ENCODE data around the gene CACNA1S.
A peak's percentile ranks its signal among the peaks of the same experiment; 100 is the strongest.

CACNA1S gene

DNA sequence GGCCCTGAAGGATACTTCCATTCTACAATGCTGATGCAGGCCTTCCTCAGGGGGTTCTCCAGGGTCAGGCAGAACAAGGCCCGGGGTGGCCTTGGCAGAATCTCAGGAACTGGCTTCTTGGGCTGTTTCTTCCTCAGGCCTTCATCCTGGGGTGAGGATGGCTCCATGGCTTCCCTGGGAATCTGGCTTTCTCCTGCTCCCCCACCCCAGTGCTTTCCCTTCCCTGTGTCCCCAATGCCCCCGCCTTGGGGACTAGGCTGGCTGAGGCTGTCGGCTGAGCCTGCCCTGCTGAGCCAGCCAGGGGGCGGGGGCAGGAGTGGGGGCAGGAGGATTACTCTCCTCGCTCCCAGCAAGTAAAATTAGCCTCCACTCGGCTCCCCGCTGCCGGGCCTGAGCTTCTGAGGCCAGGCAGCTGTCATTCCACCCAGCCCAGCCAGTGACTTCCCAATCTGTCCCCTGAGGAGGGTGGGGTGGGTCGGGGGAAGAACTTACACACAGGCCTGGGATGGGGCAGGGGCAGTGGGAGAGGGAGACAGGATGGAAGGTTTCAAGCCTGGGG, at the start of gene CACNA1S:
TSS of gene CACNA1S (minus strand) at position 254 of the 559 bp plus-strand sequence. CDS start at position 167, 87 bp downstream.
- no peak for DNase-seq

DNA sequence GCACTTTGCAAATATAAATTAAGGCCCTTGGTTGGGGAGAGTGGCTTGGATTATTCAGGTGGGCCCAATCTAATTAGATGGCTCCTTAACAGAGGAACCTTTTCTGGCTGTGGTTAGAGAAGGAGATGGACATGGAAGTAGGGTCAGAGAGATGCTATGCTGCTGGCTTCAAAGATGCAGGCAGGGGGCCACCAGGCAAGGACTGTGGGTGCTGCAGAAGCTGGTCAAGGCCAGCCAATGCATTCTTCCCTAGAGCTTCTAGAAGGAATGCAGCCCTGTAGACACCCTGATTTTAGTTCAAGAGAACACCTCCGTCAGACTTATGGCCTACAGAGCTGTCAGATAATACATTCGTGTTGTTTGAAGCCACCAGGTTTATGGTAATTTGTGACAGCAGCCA, 45.7 kb upstream of the CACNA1S start:
- DNase-seq = no peak

DNA sequence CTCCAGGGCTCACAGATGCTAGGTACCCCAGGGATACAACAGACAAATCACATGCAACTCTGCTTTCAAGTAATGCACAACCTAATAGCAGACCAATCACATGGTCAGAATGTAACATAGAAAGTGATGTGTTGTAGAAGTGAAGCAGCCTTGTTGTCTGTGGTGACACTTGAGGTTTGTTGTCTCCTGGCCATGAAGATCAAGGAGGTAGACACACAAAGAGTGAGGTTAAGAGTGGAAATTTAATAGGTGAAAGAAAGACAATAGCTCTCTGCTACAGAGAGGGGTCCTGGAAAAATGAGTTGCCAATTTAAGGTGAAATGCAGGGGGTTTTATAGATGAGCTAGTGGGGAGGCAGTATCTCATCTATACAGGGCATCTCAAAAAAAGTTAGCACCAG, 44.6 kb upstream of the CACNA1S start:
- DNase-seq = no peak

- DNase-seq = no peak
Measured at GRCh38 chr1:201156346-201156745, 44.1 kb upstream of the CACNA1S start.

DNA sequence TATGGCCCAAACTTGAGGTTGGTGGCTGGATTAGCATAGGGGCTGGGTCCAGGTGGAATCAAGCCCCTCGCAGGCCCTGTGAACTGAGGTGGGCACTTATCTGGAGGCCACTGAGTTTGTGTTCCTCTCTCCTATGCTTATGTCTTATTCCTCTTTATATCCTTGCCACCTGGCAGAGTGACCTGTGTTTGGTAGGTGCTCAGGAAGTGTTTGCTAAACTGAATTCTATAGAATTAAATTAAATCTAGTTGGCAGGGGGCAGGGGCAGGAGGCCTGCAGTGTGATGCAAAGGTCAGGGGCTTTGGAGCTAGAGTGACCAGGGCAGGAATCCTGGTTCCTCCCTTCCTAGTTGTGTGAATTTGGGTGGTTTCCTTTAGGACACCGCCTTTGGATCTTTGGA, 43.1 kb upstream of the CACNA1S start:
- DNase-seq = no peak

DNA sequence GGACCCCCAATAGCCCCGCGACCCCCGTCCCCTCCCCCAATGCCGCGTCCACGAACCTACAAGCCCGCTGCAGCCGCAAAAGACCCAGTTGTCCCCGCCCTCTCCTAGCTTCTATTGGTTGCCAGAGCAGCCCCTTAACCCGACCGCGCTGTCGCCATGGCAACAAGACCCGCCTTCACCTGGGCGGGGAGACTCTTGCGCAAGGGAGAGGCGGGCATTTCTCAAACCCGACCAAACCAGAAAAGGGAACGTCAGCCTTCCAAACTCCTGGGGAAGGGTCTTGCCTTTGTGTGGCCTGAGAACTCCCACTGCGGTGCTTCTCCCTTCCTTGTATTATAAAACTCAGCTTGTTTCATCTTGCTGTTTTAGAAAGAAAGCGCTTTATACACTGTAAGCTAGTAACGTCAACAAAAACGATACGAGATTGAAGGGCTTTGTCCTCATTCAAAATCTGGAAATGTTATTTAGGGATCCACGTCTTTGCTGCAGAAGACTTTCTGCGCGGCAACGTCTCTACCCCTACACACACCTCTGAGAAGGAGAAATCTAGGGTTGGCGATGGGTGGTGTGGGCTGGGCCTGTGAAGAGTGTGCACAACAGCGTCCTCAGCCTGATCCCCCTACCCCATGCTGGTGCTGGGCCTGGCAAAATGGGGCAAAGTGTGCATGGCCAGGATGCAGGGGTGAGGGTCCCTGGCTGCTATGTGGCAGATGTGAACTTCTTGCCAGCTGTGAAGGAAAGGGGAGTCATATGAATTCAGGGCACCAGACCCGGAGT, 42.4 kb upstream of the CACNA1S start, which contains the start of gene TMEM9:
TSS of gene TMEM9 (minus strand) at position 86 of the 777 bp plus-strand sequence. CDS start 551 bp downstream, outside the sequence.
- DNase-seq = peak; percentile 97

- no peak for DNase-seq
Measured at GRCh38 chr1:201153474-201154388, 41.5 kb upstream of the CACNA1S start.

DNA sequence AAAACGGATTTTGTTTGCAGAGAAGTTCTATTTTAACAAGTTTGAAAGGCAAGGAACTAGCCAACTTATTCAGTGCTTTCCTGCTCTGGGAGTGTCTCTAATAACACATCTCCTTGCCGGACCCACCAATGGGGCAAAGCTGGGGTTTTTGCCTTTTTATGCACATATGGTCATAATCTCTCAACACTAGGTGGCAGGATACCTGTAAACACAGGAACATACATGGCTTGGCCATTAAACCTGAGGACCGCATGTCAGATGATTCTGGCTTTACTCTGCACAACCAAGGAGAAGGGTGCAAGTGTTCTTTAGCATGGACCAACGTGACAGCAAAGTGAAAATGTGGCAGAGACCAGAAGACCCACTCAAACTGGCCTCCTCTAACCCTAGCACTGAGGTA, 37.2 kb upstream of the CACNA1S start:
- peak in 1 of 2 donors; percentile 27 for DNase-seq

DNA sequence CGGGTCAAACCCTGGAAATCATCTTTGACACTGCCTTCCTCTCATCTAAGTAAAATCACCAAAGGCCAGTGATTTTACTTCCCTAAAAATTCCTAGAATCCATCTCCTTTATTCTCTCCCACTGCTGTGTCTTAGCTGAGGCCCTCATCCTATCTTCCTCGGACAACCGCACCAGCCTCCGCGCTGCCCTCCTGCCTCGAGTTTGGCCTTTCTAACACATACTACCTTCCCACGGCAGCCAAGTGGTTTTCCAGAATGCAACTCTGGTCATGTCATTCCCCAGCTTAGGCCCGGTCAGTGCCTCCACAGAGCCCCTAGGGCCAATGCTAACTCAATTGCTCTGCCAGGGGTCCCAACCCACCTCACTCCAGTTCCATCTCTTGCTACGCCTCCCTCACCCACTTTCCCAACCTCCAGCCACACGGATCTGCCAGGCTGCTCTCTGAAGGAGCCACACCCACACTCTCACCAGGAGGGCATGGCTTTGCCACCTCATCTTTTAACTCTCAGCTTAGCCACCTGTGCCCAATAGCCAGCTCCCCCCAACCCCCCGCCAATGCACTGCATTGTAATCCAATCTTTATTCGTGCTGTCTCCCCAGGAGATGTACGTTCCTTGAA, 35.3 kb upstream of the CACNA1S start:
- DNase-seq = no peak

DNA sequence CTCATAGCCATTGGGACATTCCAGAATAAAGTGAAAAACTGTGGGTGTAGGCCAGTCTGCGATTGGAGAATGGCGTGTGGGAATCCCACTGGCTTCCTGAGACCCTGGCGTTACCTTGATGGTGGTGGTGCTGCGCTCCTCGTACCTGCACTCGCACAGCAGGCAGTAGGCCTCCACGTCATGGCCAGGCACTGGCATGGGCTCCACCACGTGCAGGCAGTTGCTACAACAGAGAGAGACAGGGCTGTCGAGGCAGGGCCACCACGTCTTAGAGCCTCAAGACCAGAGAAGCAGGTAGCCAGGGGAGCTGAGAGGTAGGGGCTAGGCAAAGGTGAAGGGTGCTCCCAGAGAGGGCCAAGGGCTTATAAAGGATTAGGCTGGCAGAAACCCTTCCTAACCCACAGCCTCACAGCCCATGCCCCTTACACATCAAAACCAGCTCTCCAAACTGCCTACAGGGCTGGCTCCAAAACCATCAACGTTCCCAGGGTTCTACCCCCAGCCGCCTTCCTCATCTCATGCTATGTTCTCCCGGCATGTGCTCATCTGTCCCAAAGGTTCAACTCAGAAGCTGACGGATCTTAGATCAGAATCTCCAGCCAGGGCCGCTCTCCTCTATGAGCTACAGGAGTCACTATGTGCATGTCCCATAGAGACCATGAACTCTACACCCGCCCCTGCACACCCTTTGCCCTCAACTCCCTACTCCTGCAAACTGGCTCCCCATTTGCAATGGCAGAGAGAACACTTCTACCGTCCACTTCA, 34.6 kb upstream of the CACNA1S start:
- no peak for DNase-seq

DNA sequence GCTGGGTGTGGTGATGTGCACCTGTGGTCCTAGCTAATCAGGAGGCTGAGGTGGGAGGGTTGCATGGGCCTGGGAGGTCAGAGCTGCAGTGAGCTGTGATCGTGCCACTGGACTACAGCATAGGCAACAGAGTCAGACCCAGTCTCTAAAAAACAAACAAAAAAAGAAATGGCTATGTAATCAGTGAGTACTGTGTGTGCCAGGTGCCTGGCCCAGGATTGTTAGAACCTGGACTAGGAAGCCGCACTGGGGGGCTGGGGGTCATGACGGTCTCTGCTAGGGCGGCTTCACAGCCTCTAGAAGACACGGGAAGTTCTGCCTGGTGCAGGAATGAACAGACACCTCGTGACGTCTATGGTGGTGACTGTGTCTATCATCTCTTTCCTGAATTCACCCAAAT, 33.6 kb upstream of the CACNA1S start:
- no peak for DNase-seq

DNA sequence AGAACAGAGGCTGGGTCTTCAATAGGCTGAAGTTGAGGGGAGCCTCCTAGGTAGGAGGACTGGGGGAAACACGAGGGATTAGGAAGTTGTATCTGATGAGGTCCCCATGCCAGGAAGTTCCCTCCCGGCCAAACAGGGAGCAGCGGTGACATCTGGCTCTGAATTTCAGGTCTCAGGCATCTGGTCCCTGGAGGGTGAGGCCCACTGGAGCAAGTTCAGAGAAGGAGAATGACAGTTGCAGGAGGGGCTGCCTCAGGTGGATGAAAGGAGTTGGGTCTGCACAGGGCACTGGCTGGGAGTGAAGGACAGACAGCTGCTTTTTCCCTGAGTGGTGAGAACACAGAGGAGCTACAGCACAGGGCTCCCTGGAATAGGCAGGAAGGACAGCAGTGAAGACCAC, 32.9 kb upstream of the CACNA1S start:
- no peak for DNase-seq

DNA sequence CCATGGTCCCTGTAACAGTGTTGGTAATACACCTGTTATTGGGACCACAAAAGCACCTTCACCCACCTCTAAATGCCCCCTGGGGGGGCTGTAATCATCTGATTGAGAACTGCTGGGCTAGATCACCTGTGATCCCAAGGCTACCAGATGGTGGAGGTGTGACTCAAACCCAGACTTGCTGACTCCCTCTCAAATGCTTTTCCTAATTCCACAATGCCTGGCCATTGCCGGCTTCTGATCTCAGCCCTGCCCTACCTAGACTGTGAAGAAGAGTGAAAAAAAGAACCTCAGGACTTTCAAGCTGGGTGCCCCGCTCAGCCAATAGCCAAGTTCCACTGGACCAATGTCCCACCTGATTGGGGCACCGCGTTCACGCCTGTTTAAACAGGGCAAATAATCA, 32.5 kb upstream of the CACNA1S start:
- DNase-seq = no peak

- DNase-seq = no peak
Measured at GRCh38 chr1:201143726-201144635, 31.8 kb upstream of the CACNA1S start.

DNA sequence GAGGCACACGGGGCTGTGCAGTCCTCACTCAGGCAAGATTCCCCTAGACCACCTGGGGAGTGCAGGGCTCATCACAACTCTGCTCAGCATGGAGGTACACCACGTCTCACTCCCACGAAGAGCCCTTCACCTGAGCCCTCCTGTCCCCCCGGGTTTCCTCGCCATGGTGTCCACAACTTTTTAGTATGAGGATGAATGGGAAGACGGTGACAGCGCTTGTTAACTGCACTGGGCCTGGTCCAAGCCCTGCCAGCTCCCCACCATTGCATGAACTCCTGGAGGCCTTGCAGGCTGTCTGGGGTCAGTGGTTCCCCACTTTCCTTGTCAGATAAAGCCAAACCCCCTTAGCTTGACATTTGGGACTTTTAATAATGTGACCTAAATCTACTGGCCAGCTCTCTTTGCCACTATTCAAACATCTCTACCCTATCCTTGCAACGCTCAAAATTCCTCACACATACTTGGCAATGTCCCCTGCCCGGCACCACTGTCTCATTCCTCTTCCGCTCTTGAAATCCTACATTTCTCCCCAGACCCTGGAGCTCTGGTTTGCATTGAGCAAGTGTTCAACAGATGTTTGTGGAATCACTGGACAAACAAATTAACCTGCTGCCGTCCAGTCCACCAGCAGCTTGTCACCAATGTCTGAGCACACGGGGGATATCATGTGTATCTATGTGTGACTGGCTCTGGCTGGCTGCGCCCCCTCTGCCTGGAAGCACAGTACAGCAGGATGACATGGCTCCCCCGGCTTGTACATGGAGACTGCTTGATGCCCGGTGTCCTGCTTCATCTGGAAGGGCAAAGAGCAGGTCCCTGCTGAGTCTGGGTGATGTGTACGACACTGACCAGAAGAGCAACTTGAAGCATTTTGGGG, 30.9 kb upstream of the CACNA1S start:
- DNase-seq = no peak

DNA sequence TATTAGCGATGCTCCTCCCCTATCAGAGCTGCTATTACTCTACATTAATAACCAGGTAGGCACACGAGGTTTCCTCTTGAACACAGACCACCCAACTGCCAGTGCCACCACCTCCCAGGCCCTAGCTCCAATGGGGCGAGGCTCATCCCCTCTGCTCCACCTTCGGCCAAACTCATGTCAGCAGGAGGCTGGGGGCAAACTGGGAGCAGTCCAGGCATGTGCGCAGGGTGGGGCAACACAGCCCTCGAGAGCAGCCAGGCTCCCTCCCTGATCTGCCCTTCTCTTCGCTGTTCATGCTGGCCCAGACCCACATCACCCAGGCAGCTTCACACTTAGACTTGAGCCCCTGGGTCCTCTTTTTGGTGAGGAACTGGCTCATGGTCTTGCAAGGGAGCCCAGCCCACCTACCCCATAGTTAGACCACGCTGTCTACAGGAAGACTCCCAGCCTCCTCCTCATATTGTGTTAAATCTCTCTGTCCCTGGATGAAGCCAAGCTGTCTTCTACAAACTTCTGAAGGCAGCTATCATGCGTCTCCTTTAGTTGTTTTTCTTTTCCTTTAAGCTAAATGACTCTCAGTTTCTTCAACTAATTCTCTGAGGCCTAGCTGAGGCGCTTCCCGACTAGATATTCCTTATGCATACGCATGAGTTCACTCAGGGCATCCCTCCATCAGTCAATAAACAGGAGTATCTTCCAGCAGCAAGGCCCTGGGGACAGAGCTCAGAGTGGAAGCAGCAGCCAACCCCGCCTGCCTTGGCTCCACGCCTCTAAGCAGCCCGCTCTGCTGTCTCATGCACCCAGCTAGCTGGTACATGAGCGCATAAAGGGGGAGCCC, 30.0 kb upstream of the CACNA1S start:
- no peak for DNase-seq

DNA sequence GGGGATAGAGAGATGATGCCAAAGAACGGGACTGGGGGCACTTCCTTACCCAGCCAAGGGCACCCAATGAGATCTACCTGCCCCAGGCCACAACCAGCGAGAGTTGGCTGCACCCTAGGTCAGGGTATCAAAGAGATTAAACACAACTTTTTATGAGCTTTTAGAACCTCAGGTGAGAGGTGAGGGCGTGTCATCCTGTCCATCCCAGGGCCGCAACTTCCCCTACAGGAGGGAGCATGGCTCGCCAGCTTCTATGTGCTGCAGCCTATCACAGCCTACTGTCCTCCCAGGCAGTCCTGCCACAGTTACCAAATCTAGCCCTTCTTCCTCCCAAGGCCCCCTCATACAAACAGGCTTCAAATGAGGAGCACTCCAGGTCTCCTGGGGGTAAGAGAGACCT, 29.2 kb upstream of the CACNA1S start:
- DNase-seq = no peak

DNA sequence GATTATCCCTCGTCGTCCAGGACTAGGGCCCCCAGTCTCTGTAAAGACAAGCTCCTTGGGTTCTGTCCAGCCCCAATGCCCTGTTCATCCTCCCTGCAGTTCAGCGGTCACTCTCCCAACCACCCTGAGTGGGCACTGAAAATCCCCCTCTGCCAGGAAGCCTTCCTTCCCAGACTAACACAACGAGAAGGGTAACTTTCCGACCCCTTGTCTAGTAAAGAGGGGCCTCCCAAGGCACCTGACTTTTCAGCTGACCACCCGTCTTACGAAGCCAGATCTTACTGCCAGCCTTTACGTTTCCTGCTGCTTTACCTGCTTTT, 28.7 kb upstream of the CACNA1S start:
- no peak for DNase-seq

DNA sequence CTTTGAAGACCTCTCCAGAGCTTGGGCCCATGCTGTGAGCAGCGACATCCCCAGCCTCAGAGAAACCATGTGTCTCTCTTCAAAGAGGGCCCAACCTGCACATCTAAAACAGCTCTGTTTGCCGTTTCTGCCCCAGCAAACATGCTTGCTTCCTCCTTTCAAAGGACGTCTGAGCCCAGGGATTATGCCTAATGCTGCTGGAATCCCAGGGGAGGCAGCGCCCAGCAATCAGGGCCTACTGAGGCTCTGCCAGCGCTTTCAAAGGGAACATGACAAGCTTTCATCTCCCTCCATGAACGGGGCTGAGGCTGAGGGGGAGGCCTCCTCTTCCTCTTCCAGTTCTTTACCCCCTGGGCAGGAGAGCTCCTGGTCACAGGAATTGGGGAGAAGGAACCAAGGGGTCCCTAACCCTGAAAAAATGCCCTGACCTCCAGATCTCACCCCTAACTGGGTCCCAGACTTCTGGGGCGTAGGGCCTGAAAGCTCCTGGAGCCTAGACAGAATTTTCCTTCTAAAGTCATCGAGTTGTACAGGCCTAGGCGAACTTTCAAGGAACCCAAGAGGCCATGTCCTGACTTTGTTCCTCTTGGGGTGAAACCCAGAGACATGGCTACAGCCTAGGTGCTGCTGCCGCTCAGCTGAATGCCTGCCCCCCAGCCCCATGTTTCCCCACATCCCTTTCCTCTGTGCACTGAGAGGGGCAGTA, 28.2 kb upstream of the CACNA1S start:
- no peak for DNase-seq
